Hepatocyte (in vitro differentiated cells): ENCODE data around the gene PPIG. TPM values are rescaled to one million over a fixed set of nuclear protein-coding genes. Genes with fewer than 3 reads are reported as not detected.

ENCODE experiments used
- DNase-seq: peaks from one replicate; pipeline ENCODE4 v3.0.0-alpha.2; 2016; ENCODE audit warnings: low spot score
- H2AFZ ChIP-seq: fragments of 200-600 bp; sonication (generic); 2 replicates; pipeline ENCODE4 v1.6.0; 2016; ENCODE audit warnings: antibody characterized with exemption, mild to moderate bottlenecking
- H3K27ac ChIP-seq: fragments of 200-600 bp; sonication (generic); 2 replicates; pipeline ENCODE4 v1.5.1; 2016; ENCODE audit warnings: mild to moderate bottlenecking
- H3K27me3 ChIP-seq: fragments of 200-600 bp; sonication (generic); 2 replicates; pipeline ENCODE4 v1.6.1; 2016
- H3K36me3 ChIP-seq: fragments of 200-600 bp; sonication (generic); replicated peaks from 2 replicates; pipeline ENCODE4 v1.5.1; 2016; ENCODE audit warnings: low read depth; ENCODE audit not compliant: insufficient read depth
- H3K4me1 ChIP-seq: fragments of 200-600 bp; sonication (generic); 2 replicates; pipeline ENCODE4 v1.5.1; 2016; ENCODE audit warnings: mild to moderate bottlenecking, moderate library complexity; ENCODE audit not compliant: insufficient read depth
- H3K4me2 ChIP-seq: fragments of 200-600 bp; sonication (generic); 2 replicates; pipeline ENCODE4 v1.6.0; 2016
- H3K4me3 ChIP-seq: fragments of 200-600 bp; sonication (generic); 2 replicates; pipeline ENCODE4 v1.5.1; 2016; ENCODE audit warnings: mild to moderate bottlenecking
- H3K79me2 ChIP-seq: fragments of 200-600 bp; sonication (generic); 2 replicates; pipeline ENCODE4 v1.6.0; 2017; ENCODE audit warnings: mild to moderate bottlenecking
- H3K9me2 ChIP-seq: fragments of 200-600 bp; sonication (generic); replicated peaks from 2 replicates; pipeline ENCODE4 v1.6.0; 2017; ENCODE audit warnings: mild to moderate bottlenecking; ENCODE audit not compliant: insufficient read depth
- H3K9me3 ChIP-seq: fragments of 200-600 bp; sonication (generic); 2 replicates; pipeline ENCODE4 v1.5.1; 2016; ENCODE audit warnings: low read depth, mild to moderate bottlenecking
- H4K20me1 ChIP-seq: fragments of 200-600 bp; sonication (generic); 2 replicates; pipeline ENCODE4 v1.6.0; 2016; ENCODE audit warnings: mild to moderate bottlenecking; ENCODE audit not compliant: insufficient read depth, poor library complexity, severe bottlenecking
- EZH2 ChIP-seq: fragments of 200-600 bp; sonication (generic); IDR thresholded peaks from 2 replicates; pipeline ENCODE4 v1.6.1; 2016; ENCODE audit warnings: antibody characterized with exemption, mild to moderate bottlenecking, borderline replicate concordance
- EZH2phosphoT487 ChIP-seq: fragments of 200-600 bp; sonication (generic); IDR thresholded peaks from one replicate; pipeline ENCODE4 v1.6.1; 2018; ENCODE audit warnings: antibody characterized with exemption, mild to moderate bottlenecking, low read depth, moderate library complexity; ENCODE audit not compliant: unreplicated experiment, severe bottlenecking
- WGBS: methylation state at CpG from one replicate; pipeline ENCODE4 v1.1.6; 2016; ENCODE audit warnings: low lambda C conversion rate; ENCODE audit errors: missing lambda C conversion rate; 5-methylcytosine and 5-hydroxymethylcytosine counted together
- polyA plus RNA-seq: library from polyadenylated mRNA; unstranded; fragments of >200 nt; fragmentation: Nextera tagmentation; extraction: Ambion mirVana; gene quantifications from 2 replicates; pipeline ENCODE4 v1.2.1, GENCODE V29; 2016
- total RNA-seq: library from RNA; depleted of rRNA; stranded (reverse); fragments of >200 nt; gene quantifications from 2 replicates; pipeline ENCODE4 v1.2.3, GENCODE V29; 2014
- TF ChIP-seq, protein P1 (sequence below): fragments of 200-600 bp; sonication (generic); IDR thresholded peaks from 2 replicates; pipeline ENCODE4 v1.5.1; 2016; ENCODE audit warnings: antibody characterized with exemption, mild to moderate bottlenecking; ENCODE audit not compliant: poor library complexity

PPIG gene
- total and polyA plus RNA-seq, 2 experiments from 2014 or later = 37.4 to 68.1 TPM

DNA sequence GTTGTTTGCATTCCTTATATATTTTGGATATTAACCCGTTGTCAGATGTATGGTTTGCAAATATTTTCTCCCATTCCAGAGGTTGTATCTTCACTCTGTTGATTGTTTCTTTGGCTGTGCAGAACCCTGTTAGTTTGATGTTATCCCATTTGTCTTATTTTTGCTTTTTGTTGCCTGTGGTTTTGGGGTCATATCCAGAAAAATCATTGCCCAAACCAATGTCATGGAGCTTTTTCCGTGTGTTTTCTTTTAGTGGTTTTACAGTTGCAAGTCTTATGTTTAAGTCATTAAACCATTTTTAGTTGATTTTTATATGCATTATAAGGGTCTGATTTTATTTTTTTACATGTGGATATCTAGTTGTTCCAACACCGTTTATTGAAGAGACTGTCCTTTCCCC is 35.8 kb downstream of the PPIG start:
- TF ChIP-seq EZH2phosphoT487 (no peak), EZH2 (no peak)
- TF ChIP-seq, protein P1, sequence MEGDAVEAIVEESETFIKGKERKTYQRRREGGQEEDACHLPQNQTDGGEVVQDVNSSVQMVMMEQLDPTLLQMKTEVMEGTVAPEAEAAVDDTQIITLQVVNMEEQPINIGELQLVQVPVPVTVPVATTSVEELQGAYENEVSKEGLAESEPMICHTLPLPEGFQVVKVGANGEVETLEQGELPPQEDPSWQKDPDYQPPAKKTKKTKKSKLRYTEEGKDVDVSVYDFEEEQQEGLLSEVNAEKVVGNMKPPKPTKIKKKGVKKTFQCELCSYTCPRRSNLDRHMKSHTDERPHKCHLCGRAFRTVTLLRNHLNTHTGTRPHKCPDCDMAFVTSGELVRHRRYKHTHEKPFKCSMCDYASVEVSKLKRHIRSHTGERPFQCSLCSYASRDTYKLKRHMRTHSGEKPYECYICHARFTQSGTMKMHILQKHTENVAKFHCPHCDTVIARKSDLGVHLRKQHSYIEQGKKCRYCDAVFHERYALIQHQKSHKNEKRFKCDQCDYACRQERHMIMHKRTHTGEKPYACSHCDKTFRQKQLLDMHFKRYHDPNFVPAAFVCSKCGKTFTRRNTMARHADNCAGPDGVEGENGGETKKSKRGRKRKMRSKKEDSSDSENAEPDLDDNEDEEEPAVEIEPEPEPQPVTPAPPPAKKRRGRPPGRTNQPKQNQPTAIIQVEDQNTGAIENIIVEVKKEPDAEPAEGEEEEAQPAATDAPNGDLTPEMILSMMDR = no peak
- peaks cover 38% of the 10 kb centered on the region for H3K79me2 ChIP-seq
- peaks cover 6% of the 10 kb centered on the region for H4K20me1 ChIP-seq
- H2AFZ ChIP-seq = no peak overlapping the region
- peaks cover 7% of the 10 kb centered on the region for H3K9me3 ChIP-seq
- WGBS = 65% methylated on average over 3 of the region's 3 CpGs
- H3K27ac ChIP-seq = no peak overlapping the region
- no peak for DNase-seq
- peaks cover 10% of the 10 kb centered on the region for H3K36me3 ChIP-seq
- H3K27me3 ChIP-seq = no peaks in the 10 kb centered on the region
- H3K9me2 ChIP-seq = no peaks in the 10 kb centered on the region
- H3K4me2 ChIP-seq = no peak overlapping the region
- H3K4me3 ChIP-seq = no peak overlapping the region
- H3K4me1 ChIP-seq = no peaks in the 10 kb centered on the region

GRCh38 chr2:169620509-169620908 is 36.4 kb downstream of the PPIG start:
- H4K20me1 ChIP-seq = peaks cover 6% of the 10 kb centered on the region
- H3K4me3 ChIP-seq = no peak overlapping the region
- TF ChIP-seq, protein P1 = no peak
- TF ChIP-seq EZH2 (no peak), EZH2phosphoT487 (no peak)
- peaks cover 36% of the 10 kb centered on the region for H3K79me2 ChIP-seq
- H3K9me2 ChIP-seq = no peaks in the 10 kb centered on the region
- no peak overlapping the region for H3K27ac ChIP-seq
- no peak overlapping the region for H2AFZ ChIP-seq
- peaks cover 10% of the 10 kb centered on the region for H3K36me3 ChIP-seq
- no peak for DNase-seq
- 86% methylated on average over 1 of the region's 1 CpG for WGBS
- no peaks in the 10 kb centered on the region for H3K27me3 ChIP-seq
- no peak overlapping the region for H3K4me2 ChIP-seq
- no peaks in the 10 kb centered on the region for H3K4me1 ChIP-seq
- H3K9me3 ChIP-seq = peaks cover 7% of the 10 kb centered on the region

GRCh38 chr2:169623235-169623634 is 39.1 kb downstream of the PPIG start:
- H3K4me1 ChIP-seq = no peaks in the 10 kb centered on the region
- peaks cover 6% of the 10 kb centered on the region for H4K20me1 ChIP-seq
- 77% methylated on average over 4 of the region's 4 CpGs for WGBS
- H3K27me3 ChIP-seq = no peaks in the 10 kb centered on the region
- no peak overlapping the region for H3K4me3 ChIP-seq
- no peak overlapping the region for H2AFZ ChIP-seq
- peaks cover 11% of the 10 kb centered on the region for H3K79me2 ChIP-seq
- no peak overlapping the region for H3K4me2 ChIP-seq
- H3K36me3 ChIP-seq = no peaks in the 10 kb centered on the region
- H3K27ac ChIP-seq = no peak overlapping the region
- TF ChIP-seq EZH2 (no peak), EZH2phosphoT487 (no peak)
- TF ChIP-seq, protein P1 = no peak
- no peak for DNase-seq
- no peaks in the 10 kb centered on the region for H3K9me2 ChIP-seq
- H3K9me3 ChIP-seq = no peaks in the 10 kb centered on the region

- Histone ChIP-seq H2AFZ (no peak overlapping the region), H3K4me3 (no peak overlapping the region), H3K9me2 (no peaks in the 10 kb centered on the region), H3K79me2 (no peaks in the 10 kb centered on the region), H3K27ac (no peak overlapping the region), H3K4me2 (no peak overlapping the region), H3K36me3 (no peaks in the 10 kb centered on the region), H4K20me1 (no peaks in the 10 kb centered on the region), H3K9me3 (no peaks in the 10 kb centered on the region), H3K27me3 (no peaks in the 10 kb centered on the region), H3K4me1 (no peaks in the 10 kb centered on the region)
- WGBS = 91% methylated on average over 3 of the region's 3 CpGs
- no peak for DNase-seq
- TF ChIP-seq EZH2phosphoT487 = no peak
- TF ChIP-seq, protein P1 = no peak
- no peak for TF ChIP-seq EZH2
Measured at GRCh38 chr2:169625781-169626180, 41.6 kb downstream of the PPIG start.
